T-helper 17 cell (primary cell): Measurements from ENCODE around the gene CACNA2D3. TPM values are rescaled to one million over a fixed set of nuclear protein-coding genes. Genes with fewer than 3 reads are reported as not detected.

Experiments
- ATAC-seq: fragments of 150-1000 bp; cut with Tn5 transposase; 2 replicates; pipeline ENCODE4 v1.10.0; 2021; ENCODE audit warnings: mild to moderate bottlenecking, moderate library complexity
- DNase-seq, 3 donors: peaks; one replicate each; pipeline versions ENCODE4 v3.0.0 to v3.0.0-alpha.2; 2020 to 2021
- H3K9me3 ChIP-seq: one replicate; pipeline ENCODE4 v1.7.0; 2013; ENCODE audit warnings: low read length, mild to moderate bottlenecking; ENCODE audit not compliant: control insufficient read depth, poor library complexity, severe bottlenecking
- H3K27ac Mint-ChIP-seq: one replicate; pipeline ENCODE4 v1.8.0; 2022; ENCODE audit warnings: mild to moderate bottlenecking, moderate library complexity, mixed read lengths
- H3K27me3 Mint-ChIP-seq: one replicate; pipeline ENCODE4 v1.8.0; 2022; ENCODE audit warnings: mixed read lengths
- H3K36me3 Mint-ChIP-seq: one replicate; pipeline ENCODE4 v1.8.0; 2022; ENCODE audit warnings: low read depth, mixed read lengths
- H3K4me1 Mint-ChIP-seq: one replicate; pipeline ENCODE4 v1.8.0; 2022; ENCODE audit warnings: mild to moderate bottlenecking, mixed read lengths
- H3K4me3 Mint-ChIP-seq: one replicate; pipeline ENCODE4 v1.8.0; 2022; ENCODE audit warnings: mild to moderate bottlenecking, moderate library complexity, mixed read lengths
- total RNA-seq, 4 donors: library from RNA in 2 of 4; stranded (reverse) in 2 of 4; gene quantifications; one replicate each; pipeline ENCODE4 v1.2.3 and lab custom pipeline; 2022 to 2026

Gene CACNA2D3
- total RNA-seq, 2 donors from 2014 or later = 0.08 TPM; not detected in 1

DNA sequence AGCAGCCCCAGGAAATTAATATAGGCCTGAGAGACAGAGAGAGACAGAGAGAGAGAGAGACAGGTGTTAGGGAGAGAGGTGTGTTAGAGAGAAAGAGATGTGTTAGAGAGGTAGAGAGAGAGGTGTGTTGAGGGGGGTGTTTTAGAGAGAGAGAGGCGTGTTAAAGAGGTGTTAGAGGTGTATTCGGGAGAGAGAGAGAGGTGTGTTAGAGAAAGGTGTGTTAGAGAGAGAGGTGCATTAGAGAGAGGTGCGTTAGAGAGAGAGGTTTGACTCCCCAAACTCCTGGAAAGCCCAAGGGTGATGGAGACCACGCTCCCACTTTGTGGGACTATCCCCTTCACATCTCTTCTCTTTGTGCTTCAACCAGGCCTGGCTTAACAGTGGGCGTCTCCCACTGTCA, 95.5 kb downstream of the CACNA2D3 start:
- Mint-ChIP-seq H3K4me1 (no peaks in the 10 kb centered on the region), H3K27me3 (no peaks in the 10 kb centered on the region), H3K36me3 (no peaks in the 10 kb centered on the region), H3K4me3 (no peak overlapping the region), H3K27ac (no peak overlapping the region)
- H3K9me3 ChIP-seq = no peaks in the 10 kb centered on the region
- DNase-seq (no peak), ATAC-seq (no peak)

DNA sequence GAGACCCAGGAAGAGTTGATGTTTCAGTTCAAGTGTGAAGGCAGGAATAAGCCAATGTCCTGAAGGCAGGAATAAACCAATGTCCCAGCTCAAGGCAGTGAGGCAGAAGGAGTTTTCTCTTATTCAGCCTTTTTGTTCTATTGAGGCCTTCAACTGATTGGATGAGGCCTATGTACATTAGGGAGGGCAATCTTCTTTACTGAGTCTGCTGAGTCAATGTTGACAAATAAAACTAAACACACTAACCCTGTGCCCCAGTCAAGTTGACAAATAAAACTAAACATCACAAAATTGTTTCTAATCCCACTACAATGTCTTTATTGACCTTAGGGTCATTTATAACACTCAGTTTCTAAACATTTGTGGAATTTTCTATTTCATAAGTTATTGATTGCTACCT, 100.0 kb downstream of the CACNA2D3 start:
- H3K9me3 ChIP-seq = no peaks in the 10 kb centered on the region
- DNase-seq (no peak), ATAC-seq (no peak)
- Mint-ChIP-seq H3K4me3 (no peak overlapping the region), H3K4me1 (no peaks in the 10 kb centered on the region), H3K36me3 (no peaks in the 10 kb centered on the region), H3K27ac (no peak overlapping the region), H3K27me3 (peaks cover 9% of the 10 kb centered on the region)

DNA sequence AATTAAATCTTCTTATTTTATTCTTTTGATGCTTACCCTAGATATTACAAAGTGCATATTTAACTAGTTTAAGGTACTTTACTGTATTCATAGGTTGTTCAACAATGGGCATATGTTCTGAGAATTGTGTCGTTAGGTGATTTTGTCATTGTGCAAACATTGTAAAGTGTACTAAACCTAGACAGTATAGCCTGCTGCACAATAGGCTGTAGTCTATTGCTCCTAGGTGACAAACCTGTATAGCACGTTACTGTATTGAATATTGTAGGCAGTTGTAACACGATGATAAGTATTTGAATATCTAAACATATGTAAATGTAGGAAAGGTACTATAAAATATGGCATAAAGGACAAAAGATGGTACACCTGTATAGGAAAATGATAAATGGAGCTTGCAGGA, 100.7 kb downstream of the CACNA2D3 start:
- ATAC-seq = no peak
- no peak overlapping the region for H3K27ac Mint-ChIP-seq
- H3K4me3 Mint-ChIP-seq = no peak overlapping the region
- H3K4me1 Mint-ChIP-seq = no peaks in the 10 kb centered on the region
- H3K27me3 Mint-ChIP-seq = peaks cover 9% of the 10 kb centered on the region
- H3K9me3 ChIP-seq = no peaks in the 10 kb centered on the region
- no peak for DNase-seq
- no peaks in the 10 kb centered on the region for H3K36me3 Mint-ChIP-seq

GRCh38 chr3:54225841-54226528, 103.6 kb downstream of the CACNA2D3 start:
- no peak overlapping the region for H3K4me3 Mint-ChIP-seq

GRCh38 chr3:54228806-54229205, 106.5 kb downstream of the CACNA2D3 start:
- H3K4me1 Mint-ChIP-seq = no peaks in the 10 kb centered on the region
- DNase-seq (no peak), ATAC-seq (no peak)
- peaks cover 20% of the 10 kb centered on the region for H3K27me3 Mint-ChIP-seq
- H3K36me3 Mint-ChIP-seq = no peaks in the 10 kb centered on the region
- H3K4me3 Mint-ChIP-seq = no peak overlapping the region
- no peaks in the 10 kb centered on the region for H3K9me3 ChIP-seq
- no peak overlapping the region for H3K27ac Mint-ChIP-seq

More at GRCh38 chr3:54225841-54226528, 103.6 kb downstream of the CACNA2D3 start:
- Mint-ChIP-seq H3K4me1 (no peaks in the 10 kb centered on the region), H3K27ac (no peak overlapping the region), H3K27me3 (peaks cover 9% of the 10 kb centered on the region), H3K36me3 (no peaks in the 10 kb centered on the region)
- no peaks in the 10 kb centered on the region for H3K9me3 ChIP-seq
- ATAC-seq (no peak), DNase-seq (no peak)

DNA sequence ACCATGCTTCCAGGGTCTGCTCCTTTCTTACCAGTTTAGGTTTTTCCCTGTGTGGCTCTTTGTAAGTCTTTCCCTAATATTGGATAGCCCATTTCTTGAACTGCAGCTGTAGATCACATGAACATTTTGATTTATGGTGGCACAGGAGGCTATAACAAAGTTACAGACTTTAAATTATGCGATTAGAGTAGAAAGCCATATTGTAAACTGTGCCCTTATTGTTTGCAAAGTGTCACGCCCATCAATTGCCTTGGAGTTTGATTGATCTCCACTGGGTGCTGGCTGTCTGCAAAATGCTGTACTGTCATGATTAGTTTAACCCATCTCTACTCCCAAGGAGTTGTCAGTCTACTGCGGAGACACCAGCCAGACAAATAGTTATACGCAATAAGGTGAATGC, 110.3 kb downstream of the CACNA2D3 start:
- no peak for ATAC-seq
- peaks cover 11% of the 10 kb centered on the region for H3K27me3 Mint-ChIP-seq
- H3K4me1 Mint-ChIP-seq = no peaks in the 10 kb centered on the region
- no peak for DNase-seq
- no peaks in the 10 kb centered on the region for H3K9me3 ChIP-seq
- H3K27ac Mint-ChIP-seq = no peak overlapping the region
- no peaks in the 10 kb centered on the region for H3K36me3 Mint-ChIP-seq
- H3K4me3 Mint-ChIP-seq = no peak overlapping the region

- Mint-ChIP-seq H3K4me3 (no peak overlapping the region), H3K4me1 (no peaks in the 10 kb centered on the region), H3K27ac (no peak overlapping the region), H3K36me3 (no peaks in the 10 kb centered on the region), H3K27me3 (peaks cover 11% of the 10 kb centered on the region)
- no peaks in the 10 kb centered on the region for H3K9me3 ChIP-seq
- no peak for ATAC-seq
- no peak for DNase-seq
Observed at GRCh38 chr3:54235998-54236397, 113.6 kb downstream of the CACNA2D3 start.

DNA sequence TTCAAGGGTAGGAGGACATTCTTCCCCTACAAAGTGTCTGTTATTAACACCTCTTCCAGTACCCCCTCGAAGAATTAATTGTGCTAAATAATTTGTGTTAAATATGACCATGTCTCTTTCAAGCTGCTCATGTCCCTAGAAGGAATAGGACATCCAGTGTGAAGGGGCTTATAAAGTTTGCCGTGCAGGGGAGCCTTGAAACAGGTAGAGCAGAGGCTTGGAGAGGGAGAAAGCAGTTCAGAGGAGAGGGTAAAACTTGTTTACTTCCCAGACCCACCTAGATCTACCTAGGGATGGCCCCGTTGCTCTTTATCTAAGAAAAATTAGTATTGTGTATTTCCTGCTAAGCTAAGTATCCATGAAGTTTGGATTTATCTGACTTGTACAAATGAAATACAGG, 114.8 kb downstream of the CACNA2D3 start:
- no peaks in the 10 kb centered on the region for H3K9me3 ChIP-seq
- Mint-ChIP-seq H3K4me1 (no peaks in the 10 kb centered on the region), H3K27ac (no peak overlapping the region), H3K36me3 (no peaks in the 10 kb centered on the region), H3K27me3 (peaks cover 16% of the 10 kb centered on the region), H3K4me3 (no peak overlapping the region)
- ATAC-seq (no peak), DNase-seq (no peak)

DNA sequence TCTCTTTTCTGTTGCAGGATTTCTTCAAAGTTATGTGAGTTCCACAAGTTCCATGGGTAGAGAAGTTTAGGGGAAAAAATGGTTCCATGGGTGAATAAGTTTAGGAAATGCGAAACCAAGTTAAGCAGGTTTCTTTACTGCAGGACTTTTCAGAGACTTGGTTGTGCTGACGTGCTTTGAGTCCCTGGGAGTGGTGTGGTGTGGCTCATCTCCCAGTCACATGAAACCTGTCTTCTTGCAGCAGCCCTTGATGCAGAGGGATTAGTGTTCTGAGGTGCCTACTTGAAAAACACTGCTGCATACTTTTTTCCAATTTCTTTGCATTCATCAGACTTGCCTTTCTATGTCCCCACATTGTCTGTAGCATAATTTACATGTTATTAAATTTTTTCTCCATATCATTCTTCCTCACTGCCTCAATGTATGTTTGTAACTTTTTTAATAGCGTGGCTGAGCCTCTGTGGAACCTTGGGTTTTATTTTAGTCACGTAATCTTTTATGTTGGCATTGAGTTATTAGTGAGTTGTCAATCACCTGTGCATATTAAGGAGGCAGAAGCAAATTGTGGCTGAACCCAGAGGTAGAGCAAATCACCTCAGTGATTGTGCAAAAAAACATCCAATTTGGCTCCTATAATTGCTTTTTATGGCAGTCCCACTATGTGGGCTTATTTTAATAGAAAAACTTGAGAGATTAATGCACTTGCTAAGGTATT, 115.6 kb downstream of the CACNA2D3 start:
- Mint-ChIP-seq H3K27ac (no peak overlapping the region), H3K36me3 (no peaks in the 10 kb centered on the region), H3K4me1 (no peaks in the 10 kb centered on the region), H3K4me3 (no peak overlapping the region), H3K27me3 (peaks cover 12% of the 10 kb centered on the region)
- DNase-seq = no peak
- no peaks in the 10 kb centered on the region for H3K9me3 ChIP-seq
- ATAC-seq = no peak

DNA sequence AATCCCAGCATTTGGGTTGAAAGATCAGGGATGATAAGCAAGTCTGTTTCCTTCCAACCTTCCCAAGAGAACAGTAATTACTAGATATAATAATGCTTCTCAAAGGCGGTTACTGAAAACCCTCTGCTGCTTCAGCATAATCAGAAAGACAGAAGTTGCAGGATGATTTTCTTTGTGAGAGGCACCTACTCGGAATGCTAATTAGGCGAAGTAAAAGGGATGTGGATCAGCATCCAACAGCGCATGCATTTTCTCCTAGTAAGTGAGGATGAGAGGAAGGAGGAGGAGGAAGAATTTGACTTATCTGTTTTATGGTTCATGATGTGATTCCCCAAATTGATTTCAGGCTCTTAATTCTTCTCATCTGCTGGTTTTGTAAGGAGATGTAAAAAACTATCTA, 118.0 kb downstream of the CACNA2D3 start:
- ATAC-seq = no peak
- no peaks in the 10 kb centered on the region for H3K36me3 Mint-ChIP-seq
- H3K9me3 ChIP-seq = no peaks in the 10 kb centered on the region
- H3K27me3 Mint-ChIP-seq = peaks cover 5% of the 10 kb centered on the region
- H3K4me1 Mint-ChIP-seq = no peaks in the 10 kb centered on the region
- H3K27ac Mint-ChIP-seq = no peak overlapping the region
- DNase-seq = no peak
- no peak overlapping the region for H3K4me3 Mint-ChIP-seq

- H3K9me3 ChIP-seq = no peaks in the 10 kb centered on the region
- Mint-ChIP-seq H3K36me3 (no peaks in the 10 kb centered on the region), H3K4me3 (no peak overlapping the region), H3K4me1 (no peaks in the 10 kb centered on the region), H3K27me3 (peaks cover 5% of the 10 kb centered on the region), H3K27ac (no peak overlapping the region)
- ATAC-seq (no peak), DNase-seq (no peak)
Observed at GRCh38 chr3:54243056-54243931, 120.9 kb downstream of the CACNA2D3 start.

DNA sequence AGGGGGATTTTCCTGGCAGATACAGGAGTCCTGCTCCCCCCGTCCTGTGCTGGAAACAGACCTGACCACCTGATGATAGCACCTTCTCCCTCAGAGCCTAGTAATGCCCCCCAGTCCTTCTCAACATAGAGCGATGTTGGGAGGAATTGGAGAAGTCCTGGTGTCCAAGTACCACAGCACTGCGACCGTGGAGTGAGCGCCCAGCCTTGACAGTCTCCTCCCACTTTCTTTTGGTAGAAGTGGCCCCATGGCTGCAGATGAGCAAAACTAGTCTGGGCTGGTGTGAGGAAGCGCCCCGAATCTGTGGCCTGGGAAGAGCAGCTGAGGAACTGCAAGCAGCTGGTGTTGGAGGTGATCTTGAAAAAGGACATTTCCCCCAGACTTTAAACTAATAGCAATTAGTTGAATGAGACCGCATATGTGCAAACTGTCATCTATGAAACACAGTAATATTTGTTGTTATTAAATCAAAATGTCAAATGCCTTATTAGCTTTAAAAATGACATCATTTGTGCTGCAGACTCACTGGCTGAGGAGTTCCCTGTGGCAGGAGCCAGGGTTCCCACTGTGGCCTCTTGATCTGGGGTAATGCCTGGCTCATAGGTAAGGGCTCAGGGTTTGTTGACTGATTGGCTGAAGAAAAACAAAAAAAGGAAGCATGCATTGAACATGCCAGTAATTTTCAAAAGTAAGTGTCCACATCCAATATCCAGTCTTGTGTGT, 121.8 kb downstream of the CACNA2D3 start:
- no peak overlapping the region for H3K4me3 Mint-ChIP-seq
- no peaks in the 10 kb centered on the region for H3K9me3 ChIP-seq
- no peaks in the 10 kb centered on the region for H3K36me3 Mint-ChIP-seq
- no peak for ATAC-seq
- no peak for DNase-seq
- no peaks in the 10 kb centered on the region for H3K4me1 Mint-ChIP-seq
- H3K27ac Mint-ChIP-seq = no peak overlapping the region
- H3K27me3 Mint-ChIP-seq = peaks cover 5% of the 10 kb centered on the region

- no peak for ATAC-seq
- H3K36me3 Mint-ChIP-seq = no peaks in the 10 kb centered on the region
- no peak overlapping the region for H3K27ac Mint-ChIP-seq
- H3K27me3 Mint-ChIP-seq = no peaks in the 10 kb centered on the region
- no peaks in the 10 kb centered on the region for H3K4me1 Mint-ChIP-seq
- no peak overlapping the region for H3K4me3 Mint-ChIP-seq
- DNase-seq = no peak
- H3K9me3 ChIP-seq = no peaks in the 10 kb centered on the region
Observed at GRCh38 chr3:54251705-54252104, 129.4 kb downstream of the CACNA2D3 start.
